Measurements from ENCODE around the gene HMOX2.

HMOX2 gene

GRCh38 chr16:4500272-4500671 lies 24.1 kb downstream of the HMOX2 start:
- no peak overlapping the region for H3K9ac ChIP-seq
- no peak overlapping the region for H3K27ac ChIP-seq
- H3K36me3 ChIP-seq, result peaks cover 15 to 44% (median 23%) of the 10 kb centered on the region in 11 experiments
- peak overlapping the region in 1 of 11 experiments; percentile 32; a peak in 1 of 22 replicates for H3K4me2 ChIP-seq
- no peak for TF ChIP-seq Cebpa-rat (IDR thresholded peaks at IDR 0.05)
- no peaks in the 10 kb centered on the region for H3K27me3 ChIP-seq
- H3K9me3 ChIP-seq (replicated peaks in 1 of 11), result no peaks in the 10 kb centered on the region
- H4K20me1 ChIP-seq, result peaks cover 97 to 100% (median 100%) of the 10 kb centered on the region in 11 experiments
- no peak overlapping the region for H3K4me3 ChIP-seq
- H3K4me1 ChIP-seq, result peaks cover 16 to 37% (median 25%) of the 10 kb centered on the region in 10 experiments

DNA sequence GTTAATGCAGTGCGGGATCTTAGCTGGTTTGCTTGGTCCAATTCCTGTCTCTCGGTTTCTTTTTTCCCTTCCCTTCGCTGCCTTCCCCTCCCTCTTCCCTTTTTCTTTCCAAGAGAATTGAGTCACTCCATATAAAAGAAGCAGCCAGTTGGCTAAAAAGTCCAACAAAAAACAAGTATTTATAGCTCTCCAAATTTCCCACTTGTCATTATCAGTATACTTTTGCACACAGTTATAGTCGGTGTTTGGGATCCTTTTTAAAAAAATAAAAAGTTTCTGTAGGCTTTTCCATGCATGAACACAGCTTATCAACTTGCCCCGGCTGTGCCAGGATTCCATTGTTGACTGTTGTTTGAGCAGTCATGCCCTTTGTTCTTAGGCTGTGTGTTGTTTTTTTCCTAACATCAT lies 24.9 kb downstream of the HMOX2 start:
- no peaks in the 10 kb centered on the region for H3K27me3 ChIP-seq
- H3K4me1 ChIP-seq, result peaks cover 24 to 44% (median 33%) of the 10 kb centered on the region in 10 experiments
- no peak overlapping the region for H3K4me3 ChIP-seq
- peak overlapping the region in 1 of 11 experiments; percentile 32; a peak in 2 of 22 replicates for H3K4me2 ChIP-seq
- no peaks in the 10 kb centered on the region for H3K9me3 ChIP-seq (replicated peaks in 1 of 11)
- peaks cover 12 to 45% (median 24%) of the 10 kb centered on the region in 11 experiments for H3K36me3 ChIP-seq
- H3K9ac ChIP-seq, result no peak overlapping the region
- no peak for TF ChIP-seq Cebpa-rat (IDR thresholded peaks at IDR 0.05)
- H3K27ac ChIP-seq, result no peak overlapping the region
- peaks cover 97 to 100% (median 100%) of the 10 kb centered on the region in 11 experiments for H4K20me1 ChIP-seq

DNA sequence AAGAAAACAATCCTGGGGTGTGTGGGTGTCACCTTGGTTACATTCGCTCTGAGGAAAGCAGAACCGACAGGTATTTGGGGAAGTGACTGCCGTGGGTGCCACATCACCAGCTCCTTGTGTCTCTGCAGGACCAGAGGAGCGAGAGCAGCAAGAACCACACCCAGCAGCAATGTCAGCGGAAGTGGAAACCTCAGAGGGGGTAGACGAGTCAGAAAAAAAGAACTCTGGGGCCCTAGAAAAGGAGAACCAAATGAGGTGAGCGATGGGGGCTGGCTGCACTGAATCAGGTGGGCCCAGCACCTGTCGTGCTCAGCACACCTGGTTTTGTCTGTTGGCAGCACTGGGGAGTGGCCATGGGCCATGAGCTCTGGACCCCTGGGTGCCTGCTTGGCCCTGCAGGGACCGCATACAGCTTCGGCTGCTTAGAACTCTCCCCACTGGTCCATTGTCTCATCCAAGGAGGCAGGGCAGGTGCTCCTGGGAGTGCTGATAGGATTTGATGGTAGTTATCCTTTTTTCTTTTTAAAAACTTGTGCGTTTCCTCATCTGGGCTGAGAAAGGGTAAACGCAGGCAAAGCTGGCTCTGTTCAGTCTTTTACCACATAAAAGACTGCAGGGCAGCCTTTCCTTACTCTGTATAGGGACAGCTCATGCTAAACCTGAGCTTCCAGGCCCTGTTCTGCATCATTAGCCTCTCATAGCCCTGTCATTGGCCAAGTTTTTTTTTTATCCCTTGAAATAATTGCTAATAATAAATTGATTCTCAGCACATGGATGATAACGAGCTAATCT lies 29.4 kb downstream of the HMOX2 start:
- peak overlapping the region; percentile 55 to 83 (median 68) for H3K4me2 ChIP-seq
- H3K9ac ChIP-seq, result peak overlapping the region in 8 of 11 experiments; percentile 14 to 52 (median 30); a peak in 8 of 22 replicates
- H3K27ac ChIP-seq, result peak overlapping the region in 2 of 11 experiments; percentile 40 to 63; a peak in 2 of 22 replicates

DNA sequence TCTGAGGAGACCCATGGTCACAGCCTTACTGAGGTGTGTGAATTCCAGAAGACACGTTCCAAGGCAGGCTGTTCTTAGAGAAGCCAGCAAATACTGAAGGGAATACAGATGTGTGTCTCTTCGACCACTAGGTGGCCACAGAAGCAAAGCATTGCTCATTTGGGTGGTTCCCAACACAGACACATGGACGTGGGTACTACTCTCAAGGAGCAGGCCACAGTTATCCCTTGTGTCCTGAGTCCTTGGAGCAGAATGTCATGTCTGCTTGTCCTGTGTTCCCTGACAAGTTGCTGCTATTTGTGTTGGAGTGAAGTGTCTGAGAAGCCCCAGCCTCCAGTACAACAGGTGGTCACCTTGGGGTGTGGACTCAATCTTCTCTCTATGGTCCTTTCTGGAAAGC lies 30.3 kb downstream of the HMOX2 start:
- Histone ChIP-seq H4K20me1 (peaks cover 53 to 100% (median 76%) of the 10 kb centered on the region in 11 experiments), H3K4me3 (no peak overlapping the region), H3K9ac (peak overlapping the region in 2 of 11 experiments; percentile 14 to 30; a peak in 1 of 22 replicates), H3K4me2 (peak overlapping the region in 7 of 11 experiments; percentile 62 to 83 (median 76); a peak in 11 of 22 replicates), H3K9me3 (replicated peaks in 1 of 11) (no peaks in the 10 kb centered on the region), H3K27me3 (no peaks in the 10 kb centered on the region), H3K27ac (no peak overlapping the region), H3K36me3 (peaks cover 48 to 61% (median 58%) of the 10 kb centered on the region in 11 experiments), H3K4me1 (peaks cover 15 to 33% (median 25%) of the 10 kb centered on the region in 10 experiments)
- no peak for TF ChIP-seq Cebpa-rat (IDR thresholded peaks at IDR 0.05)

More for the DNA sequence above, 29.4 kb downstream of the HMOX2 start:
- no peak overlapping the region for H3K4me3 ChIP-seq
- peaks cover 60 to 100% (median 76%) of the 10 kb centered on the region in 11 experiments for H4K20me1 ChIP-seq
- H3K4me1 ChIP-seq, result peaks cover 15 to 32% (median 22%) of the 10 kb centered on the region in 10 experiments
- no peak for TF ChIP-seq Cebpa-rat (IDR thresholded peaks at IDR 0.05)
- peaks cover 39 to 52% (median 49%) of the 10 kb centered on the region in 11 experiments for H3K36me3 ChIP-seq
- H3K27me3 ChIP-seq, result no peaks in the 10 kb centered on the region
- no peaks in the 10 kb centered on the region for H3K9me3 ChIP-seq (replicated peaks in 1 of 11)

DNA sequence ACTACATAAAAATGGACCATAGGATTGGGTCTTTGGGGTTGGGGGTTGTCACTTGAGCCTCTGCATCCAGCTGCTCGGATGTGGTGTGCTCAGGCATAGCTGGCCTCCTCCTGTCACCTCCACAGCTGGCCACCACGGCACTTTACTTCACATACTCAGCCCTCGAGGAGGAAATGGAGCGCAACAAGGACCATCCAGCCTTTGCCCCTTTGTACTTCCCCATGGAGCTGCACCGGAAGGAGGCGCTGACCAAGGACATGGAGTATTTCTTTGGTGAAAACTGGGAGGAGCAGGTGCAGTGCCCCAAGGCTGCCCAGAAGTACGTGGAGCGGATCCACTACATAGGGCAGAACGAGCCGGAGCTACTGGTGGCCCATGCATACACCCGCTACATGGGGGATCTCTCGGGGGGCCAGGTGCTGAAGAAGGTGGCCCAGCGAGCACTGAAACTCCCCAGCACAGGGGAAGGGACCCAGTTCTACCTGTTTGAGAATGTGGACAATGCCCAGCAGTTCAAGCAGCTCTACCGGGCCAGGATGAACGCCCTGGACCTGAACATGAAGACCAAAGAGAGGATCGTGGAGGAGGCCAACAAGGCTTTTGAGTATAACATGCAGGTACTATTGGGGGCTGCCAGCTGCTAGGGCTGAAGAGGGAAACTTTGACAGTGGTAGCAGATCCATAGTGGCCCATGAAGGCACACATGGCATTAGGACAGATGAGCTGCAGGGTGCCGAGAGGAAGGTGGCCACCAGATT lies 31.6 kb downstream of the HMOX2 start:
- Histone ChIP-seq H3K4me1 (peaks cover 15 to 44% (median 31%) of the 10 kb centered on the region in 10 experiments), H3K9me3 (replicated peaks in 1 of 11) (no peaks in the 10 kb centered on the region), H3K4me2 (no peak overlapping the region), H3K36me3 (peaks cover 62 to 74% (median 72%) of the 10 kb centered on the region in 11 experiments), H3K27me3 (no peaks in the 10 kb centered on the region), H4K20me1 (peaks cover 40 to 100% (median 73%) of the 10 kb centered on the region in 11 experiments), H3K4me3 (no peak overlapping the region), H3K9ac (no peak overlapping the region; a peak in 1 of 22 replicates), H3K27ac (no peak overlapping the region)
- no peak for TF ChIP-seq Cebpa-rat (IDR thresholded peaks at IDR 0.05)

DNA sequence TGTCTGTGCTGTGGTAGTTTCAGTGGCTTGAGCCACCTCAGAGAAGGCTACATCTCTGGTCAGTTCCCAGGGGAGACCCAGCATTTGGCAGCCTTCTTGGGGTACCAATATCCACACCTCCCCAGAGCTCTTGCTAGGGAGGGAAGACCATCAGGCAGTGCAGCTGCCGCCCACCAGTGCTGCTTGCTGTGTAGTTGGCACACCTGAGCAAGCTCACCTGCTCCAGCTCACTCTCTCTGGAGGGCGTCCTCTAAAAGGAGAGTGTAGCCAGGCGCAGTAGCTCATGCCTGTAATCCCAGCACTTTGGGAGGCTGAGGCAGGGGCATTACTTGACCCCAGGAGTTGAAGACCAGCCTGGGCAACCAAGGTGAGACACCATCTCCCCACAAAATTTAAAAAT lies 32.6 kb downstream of the HMOX2 start:
- Histone ChIP-seq H3K36me3 (peaks cover 70 to 85% (median 80%) of the 10 kb centered on the region in 11 experiments), H3K9ac (no peak overlapping the region), H3K9me3 (replicated peaks in 1 of 11) (no peaks in the 10 kb centered on the region), H3K27me3 (no peaks in the 10 kb centered on the region), H3K4me3 (no peak overlapping the region), H3K4me1 (peaks cover 18 to 55% (median 38%) of the 10 kb centered on the region in 10 experiments), H4K20me1 (peaks cover 30 to 100% (median 70%) of the 10 kb centered on the region in 11 experiments), H3K4me2 (no peak overlapping the region), H3K27ac (no peak overlapping the region)
- TF ChIP-seq Cebpa-rat (IDR thresholded peaks at IDR 0.05), result no peak

DNA sequence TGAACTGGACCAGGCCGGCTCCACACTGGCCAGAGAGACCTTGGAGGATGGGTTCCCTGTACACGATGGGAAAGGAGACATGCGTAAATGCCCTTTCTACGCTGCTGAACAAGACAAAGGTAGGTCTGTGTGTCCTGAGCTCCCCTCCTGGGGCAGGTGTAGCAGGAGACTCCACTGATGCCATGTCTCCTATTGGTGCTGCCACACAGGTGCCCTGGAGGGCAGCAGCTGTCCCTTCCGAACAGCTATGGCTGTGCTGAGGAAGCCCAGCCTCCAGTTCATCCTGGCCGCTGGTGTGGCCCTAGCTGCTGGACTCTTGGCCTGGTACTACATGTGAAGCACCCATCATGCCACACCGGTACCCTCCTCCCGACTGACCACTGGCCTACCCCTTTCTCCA lies 33.2 kb downstream of the HMOX2 start:
- no peak overlapping the region for H3K27ac ChIP-seq
- H3K4me2 ChIP-seq, result no peak overlapping the region
- H4K20me1 ChIP-seq, result peaks cover 23 to 100% (median 71%) of the 10 kb centered on the region in 11 experiments
- peaks cover 72 to 89% (median 83%) of the 10 kb centered on the region in 11 experiments for H3K36me3 ChIP-seq
- peaks cover 24 to 61% (median 43%) of the 10 kb centered on the region in 10 experiments for H3K4me1 ChIP-seq
- no peaks in the 10 kb centered on the region for H3K9me3 ChIP-seq (replicated peaks in 1 of 11)
- no peak overlapping the region for H3K4me3 ChIP-seq
- no peak for TF ChIP-seq Cebpa-rat (IDR thresholded peaks at IDR 0.05)
- no peak overlapping the region; a peak in 1 of 22 replicates for H3K9ac ChIP-seq
- H3K27me3 ChIP-seq, result no peaks in the 10 kb centered on the region

DNA sequence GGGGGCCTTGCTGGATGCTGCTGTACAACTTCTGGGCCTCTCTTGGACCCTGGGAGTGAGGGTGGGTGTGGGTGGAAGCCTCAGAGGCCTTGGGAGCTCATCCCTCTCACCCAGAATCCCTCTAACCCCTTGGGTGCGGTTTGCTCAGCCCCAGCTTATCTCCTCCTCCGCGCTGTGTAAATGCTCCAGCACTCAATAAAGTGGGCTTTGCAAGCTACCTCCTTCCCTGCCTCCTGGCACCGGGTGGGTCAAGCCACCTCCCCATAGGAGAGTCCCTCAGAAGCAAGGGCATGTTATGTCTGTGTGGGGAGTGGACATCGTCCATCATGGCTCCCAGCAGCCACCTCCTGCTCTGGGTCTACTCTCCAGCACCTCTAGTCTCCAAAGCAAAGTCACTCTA lies 33.9 kb downstream of the HMOX2 start:
- Histone ChIP-seq H3K4me1 (peaks cover 27 to 61% (median 45%) of the 10 kb centered on the region in 10 experiments), H3K36me3 (peaks cover 72 to 92% (median 83%) of the 10 kb centered on the region in 11 experiments), H3K27ac (no peak overlapping the region), H3K9me3 (replicated peaks in 1 of 11) (no peaks in the 10 kb centered on the region), H3K9ac (peak overlapping the region in 3 of 11 experiments; percentile 9 to 51 (median 33); a peak in 2 of 22 replicates), H3K4me3 (no peak overlapping the region), H3K27me3 (no peaks in the 10 kb centered on the region), H3K4me2 (no peak overlapping the region), H4K20me1 (peaks cover 16 to 100% (median 69%) of the 10 kb centered on the region in 11 experiments)
- no peak for TF ChIP-seq Cebpa-rat (IDR thresholded peaks at IDR 0.05)
